Epidermal melanocyte (primary cell): ENCODE measurements around the gene HAPSTR1.

Source experiments
- DNase-seq: peaks from one replicate; pipeline ENCODE4 v3.0.0; 2011; ENCODE audit warnings: low spot score; ENCODE audit not compliant: insufficient read length

Gene HAPSTR1

GRCh38 chr16:9122342-9122741 lies 30.9 kb downstream of the HAPSTR1 start:
- DNase-seq: no peak

GRCh38 chr16:9122969-9123368 lies 31.5 kb downstream of the HAPSTR1 start:
- no peak for DNase-seq

- no peak for DNase-seq
Observed at GRCh38 chr16:9123401-9123800, 32.0 kb downstream of the HAPSTR1 start.

DNA sequence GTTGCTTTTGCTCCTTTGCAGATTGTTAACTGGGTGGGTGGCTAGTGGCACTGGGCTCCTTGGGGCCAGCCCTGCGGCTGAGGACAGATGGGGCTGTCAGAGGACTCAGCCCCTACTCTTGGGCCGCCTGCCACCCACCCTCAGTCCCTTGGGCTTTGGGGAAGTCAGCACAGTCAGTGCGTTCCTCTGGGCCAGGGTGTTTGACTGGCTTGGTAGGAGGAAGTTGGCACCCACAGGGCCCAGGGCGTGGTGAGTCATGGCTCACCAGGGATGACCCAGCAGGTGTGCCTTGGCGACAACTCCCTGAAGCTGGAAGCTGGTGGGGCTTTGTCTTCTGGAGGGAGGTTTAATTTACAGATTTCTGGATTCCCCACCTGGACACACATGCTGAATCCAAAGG lies 32.4 kb downstream of the HAPSTR1 start:
- DNase-seq: no peak

DNA sequence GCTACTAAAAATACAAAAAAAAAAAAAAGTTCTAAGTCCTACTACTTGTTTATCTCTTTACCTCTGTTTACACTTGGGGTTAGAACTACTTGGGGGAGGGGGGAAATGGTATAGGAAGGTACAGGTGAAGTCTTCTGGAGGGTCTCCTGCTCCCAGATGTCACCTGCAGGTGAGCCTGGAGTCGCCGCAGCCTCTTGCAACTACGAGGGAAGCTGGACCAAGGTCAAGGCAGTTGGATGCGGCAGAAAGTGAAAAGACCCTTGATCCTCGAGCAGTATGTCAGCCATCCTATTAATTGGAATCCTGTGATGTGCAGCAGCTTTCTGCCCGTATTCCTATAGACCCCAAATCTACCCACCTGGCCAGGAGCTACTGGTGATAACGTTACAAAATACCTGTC lies 33.0 kb downstream of the HAPSTR1 start:
- no peak for DNase-seq

- DNase-seq: no peak
Observed at GRCh38 chr16:9124908-9125584, 33.6 kb downstream of the HAPSTR1 start.

DNA sequence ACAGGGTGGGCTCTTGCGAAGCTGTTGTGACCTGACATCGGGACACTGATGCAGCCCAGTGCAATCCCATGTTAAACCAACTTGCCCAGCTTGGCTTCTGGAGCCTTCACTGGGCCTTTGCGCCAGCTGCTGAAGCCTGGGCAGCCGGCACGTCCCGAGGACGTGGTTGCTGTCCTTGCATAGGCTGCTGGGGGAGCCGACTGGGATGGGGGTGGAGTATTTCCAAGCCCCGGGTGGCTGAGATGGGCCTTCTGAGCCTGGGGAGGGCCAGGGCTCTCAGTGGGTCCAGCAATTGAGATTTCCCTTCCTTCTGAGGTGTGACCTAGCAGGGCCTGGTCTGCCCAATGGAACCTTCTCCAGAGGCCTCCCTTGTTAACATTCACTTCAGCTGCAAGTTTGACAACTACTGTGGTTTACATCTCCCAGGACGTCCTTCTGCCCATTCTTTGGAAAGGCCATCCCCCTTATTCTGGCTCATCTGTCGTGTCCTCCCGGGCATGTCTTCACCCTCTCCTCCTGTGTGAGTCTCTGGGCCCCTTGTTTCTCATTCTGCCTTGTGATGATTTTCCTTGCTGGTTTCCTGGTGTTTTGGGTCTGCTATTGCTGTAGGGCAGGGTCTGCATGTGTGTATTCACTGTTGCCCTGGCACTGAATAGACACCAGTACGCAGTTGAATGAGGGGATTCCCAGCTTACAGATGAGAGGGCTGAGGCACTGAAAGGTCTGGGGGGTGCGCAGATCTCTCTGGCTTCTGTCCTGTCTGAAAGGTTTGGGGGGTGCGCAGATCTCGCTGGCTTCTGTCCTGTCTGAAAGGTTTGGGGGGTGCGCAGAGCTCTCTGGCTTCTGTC lies 34.4 kb downstream of the HAPSTR1 start:
- DNase-seq: no peak

- no peak for DNase-seq
Observed at GRCh38 chr16:9126609-9127008, 35.2 kb downstream of the HAPSTR1 start.

GRCh38 chr16:9128346-9129342 lies 37.2 kb downstream of the HAPSTR1 start:
- DNase-seq: no peak

GRCh38 chr16:9134306-9134705 lies 42.9 kb downstream of the HAPSTR1 start:
- no peak for DNase-seq

- peak; percentile 65 for DNase-seq
Observed at GRCh38 chr16:9134739-9135138, 43.3 kb downstream of the HAPSTR1 start.

- no peak for DNase-seq
Observed at GRCh38 chr16:9135797-9136196, 44.4 kb downstream of the HAPSTR1 start.

DNA sequence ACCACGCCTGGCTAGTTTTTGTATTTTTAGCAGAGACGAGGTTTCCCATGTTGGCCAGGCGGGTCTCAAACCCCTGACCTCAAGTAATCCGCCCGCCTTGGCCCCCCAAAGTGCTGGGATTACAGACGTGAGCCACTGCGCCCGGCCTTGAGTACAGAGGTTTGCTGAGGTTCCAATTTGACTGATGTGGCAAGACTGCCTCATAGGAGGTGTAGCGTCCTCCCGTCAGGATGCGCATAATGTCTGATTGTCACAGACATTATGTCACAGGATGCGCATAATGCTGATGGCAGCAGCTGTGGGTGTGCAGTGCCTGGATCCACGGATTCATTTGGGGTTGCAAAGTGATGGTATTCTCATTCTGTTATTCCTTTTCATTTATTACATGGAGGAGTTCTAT lies 45.2 kb downstream of the HAPSTR1 start:
- DNase-seq: no peak

DNA sequence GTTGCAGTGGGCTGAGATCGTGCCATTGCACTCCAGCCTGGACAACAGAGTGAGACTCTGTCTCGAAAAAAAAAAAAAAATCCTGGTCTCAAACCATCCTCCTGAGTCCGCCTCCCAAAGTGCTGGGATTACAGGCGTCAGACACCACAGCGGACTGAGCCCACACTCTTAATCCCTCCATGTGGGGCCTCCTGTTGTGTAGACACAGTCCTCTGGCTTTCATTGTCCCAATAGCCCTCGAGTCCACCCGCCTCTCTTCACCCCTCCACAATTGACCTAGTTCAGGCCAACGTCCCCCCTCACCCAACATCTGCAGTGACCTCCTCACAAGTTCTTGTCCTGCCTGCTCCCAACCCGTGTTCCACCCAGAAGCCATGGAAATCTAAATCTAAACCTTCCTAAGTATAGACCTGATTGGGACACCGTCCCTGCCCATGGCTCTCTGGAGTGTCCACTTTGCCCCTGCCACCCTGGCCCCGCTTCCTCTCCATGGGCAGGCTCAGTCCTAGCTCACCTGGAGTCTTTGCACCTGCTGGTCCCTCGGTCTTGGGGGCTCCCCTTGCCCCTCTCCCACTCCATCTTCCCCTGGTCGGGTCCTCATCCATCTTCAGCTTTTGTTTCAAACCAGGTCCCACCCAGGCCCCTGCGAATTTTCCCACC lies 46.7 kb downstream of the HAPSTR1 start:
- DNase-seq: no peak

DNA sequence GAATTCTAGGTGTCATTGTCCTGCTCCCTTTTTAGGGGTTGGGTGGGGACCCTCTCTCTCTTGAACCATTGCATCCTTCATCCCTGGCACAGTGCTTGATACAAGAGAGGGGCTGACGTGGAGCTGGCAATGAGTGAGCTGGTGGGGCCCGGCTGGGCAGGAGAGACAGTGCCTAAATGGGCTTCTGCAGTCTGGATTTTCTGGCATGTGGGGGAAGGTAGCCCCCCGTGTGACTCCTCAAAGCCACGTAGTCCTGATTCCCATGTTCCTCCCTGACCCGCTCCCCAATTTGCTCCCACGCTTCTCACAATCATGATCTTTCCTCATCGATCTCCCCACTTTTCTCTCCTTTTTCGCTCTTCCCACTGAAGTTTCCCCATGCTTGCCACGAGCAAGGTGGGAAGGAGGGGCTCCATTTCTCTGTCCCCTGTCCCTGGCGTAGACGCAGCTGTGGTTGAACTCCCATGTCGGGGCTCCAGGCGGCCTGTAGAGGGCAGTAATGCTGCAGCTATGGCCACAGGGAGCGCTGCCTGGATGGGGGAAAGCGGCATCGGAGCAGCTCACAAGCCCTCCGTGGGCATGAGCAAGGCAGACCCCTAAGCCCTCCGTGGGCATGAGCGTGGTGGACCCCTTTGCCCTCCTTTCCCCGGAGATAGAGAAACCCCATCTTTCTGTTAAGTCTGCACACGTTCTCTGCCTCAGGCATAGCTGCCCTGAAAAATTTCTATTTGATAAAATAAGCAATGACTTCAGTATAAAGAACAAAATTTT lies 47.5 kb downstream of the HAPSTR1 start:
- no peak for DNase-seq

- DNase-seq: no peak
Observed at GRCh38 chr16:9139965-9140364, 48.5 kb downstream of the HAPSTR1 start.
